HepG2 (cell line): ENCODE measurements around the gene ARHGEF7. TPM values are rescaled to one million over a fixed set of nuclear protein-coding genes. Genes with fewer than 3 reads are reported as not detected.

ENCODE experiments used
- AGO2 ChIP-seq: fragments of 200-400 bp; formaldehyde crosslinking; optimal IDR thresholded peaks from 2 replicates; pipeline ENCODE3; 2017; ENCODE audit warnings: mild to moderate bottlenecking, low read depth, low read length, moderate library complexity
- CEBPZ ChIP-seq: IDR thresholded peaks from 2 replicates; pipeline ENCODE4 v1.6.1; 2012; ENCODE audit warnings: low read length, improper control_type of control experiment
- HDAC1 ChIP-seq: sonication (generic); formaldehyde crosslinking; IDR thresholded peaks from 2 replicates; pipeline ENCODE4 v1.5.1; 2020; ENCODE audit warnings: mild to moderate bottlenecking, missing genetic modification reagents
- KLF9 ChIP-seq: IDR thresholded peaks from 2 replicates; pipeline ENCODE4 v1.6.1; 2016; ENCODE audit warnings: low read depth
- MED8 ChIP-seq: sonication (generic); formaldehyde crosslinking; IDR thresholded peaks from 2 replicates; pipeline ENCODE4 v1.8.1; 2023; ENCODE audit warnings: mild to moderate bottlenecking, missing genetic modification reagents; ENCODE audit not compliant: insufficient replicate concordance
- NKX3-1 ChIP-seq: sonication (generic); formaldehyde crosslinking; IDR thresholded peaks from 2 replicates; pipeline ENCODE4 v1.5.0; 2020; ENCODE audit warnings: missing genetic modification reagents
- PHF5A ChIP-seq: IDR thresholded peaks from one replicate; pipeline ENCODE4 v1.6.1; 2018; ENCODE audit warnings: low read depth, missing genetic modification reagents; ENCODE audit not compliant: unreplicated experiment
- POLR2A ChIP-seq, 2 experiments: IDR thresholded peaks; 2 replicates each; pipeline ENCODE4 v1.6.1; 2011; ENCODE audit warnings: low read depth in 2 of 2, low read length in 2 of 2, mild to moderate bottlenecking in 1 of 2, moderate library complexity in 1 of 2; ENCODE audit not compliant: insufficient read depth in 1 of 2
- POLR2AphosphoS5 ChIP-seq: IDR thresholded peaks from 2 replicates; pipeline ENCODE4 v1.6.1; 2012; ENCODE audit warnings: low read depth, low read length
- RARG ChIP-seq: sonication (generic); formaldehyde crosslinking; IDR thresholded peaks from 2 replicates; pipeline ENCODE4 v1.4.0; 2020; ENCODE audit warnings: low read depth, mild to moderate bottlenecking, missing genetic modification reagents
- RNF2 ChIP-seq: fragments of 450-650 bp; conservative IDR thresholded peaks from 2 replicates; pipeline ENCODE4 v1.6.1; 2016; ENCODE audit warnings: low read depth
- TBL1XR1 ChIP-seq: fragments of 150-350 bp; IDR thresholded peaks from 2 replicates; pipeline ENCODE4 v1.6.1; 2014; ENCODE audit warnings: borderline replicate concordance, low read length; ENCODE audit not compliant: partially characterized antibody
- WIZ ChIP-seq: sonication (generic); formaldehyde crosslinking; IDR thresholded peaks from 2 replicates; pipeline ENCODE4 v1.5.1; 2020; ENCODE audit warnings: mild to moderate bottlenecking, missing genetic modification reagents
- YEATS2 ChIP-seq: sonication (generic); formaldehyde crosslinking; IDR thresholded peaks from 2 replicates; pipeline ENCODE4 v1.4.0; 2020; ENCODE audit warnings: missing genetic modification reagents, borderline replicate concordance
- ZBTB42 ChIP-seq: sonication (generic); formaldehyde crosslinking; IDR thresholded peaks from 2 replicates; pipeline ENCODE4 v1.5.0; 2020; ENCODE audit warnings: mild to moderate bottlenecking, missing genetic modification reagents
- ZFP36L1 ChIP-seq: sonication (generic); formaldehyde crosslinking; IDR thresholded peaks from 2 replicates; pipeline ENCODE4 v1.8.0; 2022; ENCODE audit warnings: mild to moderate bottlenecking, missing genetic modification reagents, moderate library complexity
- ZNF460 ChIP-seq: sonication (generic); formaldehyde crosslinking; IDR thresholded peaks from 2 replicates; pipeline ENCODE4 v1.5.1; 2020; ENCODE audit warnings: missing genetic modification reagents, mild to moderate bottlenecking, borderline replicate concordance
- ZNF547 ChIP-seq: sonication (generic); formaldehyde crosslinking; IDR thresholded peaks from 2 replicates; pipeline ENCODE4 v1.5.1; 2020; ENCODE audit warnings: mild to moderate bottlenecking, missing genetic modification reagents
- ZNF550 ChIP-seq: sonication (generic); formaldehyde crosslinking; IDR thresholded peaks from 2 replicates; pipeline ENCODE4 v1.4.0; 2020; ENCODE audit warnings: mild to moderate bottlenecking, missing genetic modification reagents, borderline replicate concordance
- ZNF839 ChIP-seq: sonication (generic); formaldehyde crosslinking; IDR thresholded peaks from 2 replicates; pipeline ENCODE4 v1.4.0; 2020; ENCODE audit warnings: missing genetic modification reagents, mild to moderate bottlenecking, borderline replicate concordance
- polyA plus RNA-seq, 8 experiments: library from polyadenylated mRNA; depleted of rRNA in 3 of 8; stranded (reverse) in 7 of 8; unstranded in 1 of 8; fragments of >200 nt; fragmentation: Illumina TruSeq in 4 of 8; extraction: Trizol in 4 of 8; gene quantifications; 2 replicates each; pipeline versions ENCODE4 v1.2.1 to v1.2.3, GENCODE V29; 2011 to 2016; ENCODE audit warnings: low read depth in 4 of 8, missing spikeins in 1 of 8, mixed read lengths in 1 of 8; ENCODE audit not compliant: insufficient read depth in 1 of 8
- total RNA-seq, 5 experiments: library from RNA; depleted of rRNA; stranded (reverse); fragments of >200 nt; fragmentation: Illumina TruSeq; extraction: Trizol; gene quantifications; 2 replicates each; pipeline ENCODE4 v1.2.3, GENCODE V29; 2016; ENCODE audit warnings: low read depth in 1 of 5
- TF ChIP-seq, protein P1 (sequence below): sonication (generic); formaldehyde crosslinking; IDR thresholded peaks from 2 replicates; pipeline ENCODE4 v1.4.0; 2020; ENCODE audit warnings: missing genetic modification reagents
- TF ChIP-seq, protein P2 (sequence below): fragments of 450-650 bp; IDR thresholded peaks from 2 replicates; pipeline ENCODE4 v1.6.1; 2017; ENCODE audit warnings: mild to moderate bottlenecking
- TF ChIP-seq, protein P3 (sequence below): sonication (generic); formaldehyde crosslinking; IDR thresholded peaks from 2 replicates; pipeline ENCODE4 v1.4.0; 2020; ENCODE audit warnings: mild to moderate bottlenecking, low read depth, missing genetic modification reagents

Gene ARHGEF7
- total and polyA plus RNA-seq, 2 of the 13 experiments (the other 11 are each of a cell fraction or from before 2014, with no cell fraction given): 15.7 to 22.3 TPM

DNA sequence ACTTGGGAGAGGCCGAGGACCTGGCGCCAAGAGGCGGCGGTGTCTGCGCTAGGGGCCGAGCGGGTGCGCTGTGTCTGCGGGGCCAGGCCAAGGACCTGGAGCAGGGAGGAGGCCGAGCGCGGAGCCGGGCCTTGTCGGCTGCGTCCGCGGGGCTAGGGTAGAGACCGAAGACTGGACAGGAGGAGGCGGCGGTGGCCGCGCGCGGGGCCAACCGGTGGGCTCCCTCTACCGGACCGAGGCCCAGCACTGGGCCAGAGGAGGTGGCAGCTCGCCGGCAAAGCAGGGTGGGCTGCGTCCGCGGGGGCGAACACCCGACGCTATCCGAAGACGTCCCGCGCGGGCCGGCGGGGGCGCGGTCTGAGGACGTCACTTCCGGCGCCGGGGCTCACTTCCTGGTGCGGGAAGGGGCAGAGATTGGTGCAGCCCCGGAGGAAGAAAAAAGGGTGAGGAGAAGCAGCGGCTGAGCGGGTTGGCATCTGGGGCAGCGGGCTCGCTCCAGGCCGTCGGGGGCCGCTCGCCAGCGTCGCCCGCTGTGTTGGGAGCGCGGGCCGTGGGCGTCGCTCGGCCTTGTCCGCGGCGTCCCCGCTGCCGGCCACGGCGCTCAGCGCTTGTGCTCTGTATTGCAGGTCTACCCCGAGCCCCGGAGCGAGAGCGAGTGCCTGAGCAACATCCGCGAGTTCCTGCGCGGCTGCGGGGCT, 38.3 kb downstream of the ARHGEF7 start (continued):
- TF ChIP-seq CEBPZ (no peak), POLR2AphosphoS5 (peak; percentile 81), NKX3-1 (CRISPR knock-in tag) (no peak; the same call in 1 of the 2 replicates), MED8 (CRISPR knock-in tag) (no peak), AGO2 (peak; percentile 78), ZBTB42 (CRISPR knock-in tag) (no peak), ZNF839 (CRISPR knock-in tag) (peak; percentile 65; the same call in 1 of the 2 replicates), ZNF550 (CRISPR knock-in tag) (no peak), YEATS2 (CRISPR knock-in tag) (peak; percentile 90), TBL1XR1 (peak; percentile 12), ZNF547 (CRISPR knock-in tag) (peak; percentile 78; the same call in 1 of the 2 replicates), RNF2 (peak; percentile 88; the same call in 1 of the 2 replicates), PHF5A (CRISPR knock-in tag) (peak; percentile 59), WIZ (no peak; the same call in 1 of the 2 replicates), KLF9 (no peak), ZFP36L1 (CRISPR knock-in tag) (peak; percentile 78; the same call in 1 of the 2 replicates), HDAC1 (CRISPR knock-in tag) (peak; percentile 98), ZNF460 (CRISPR knock-in tag) (no peak), POLR2A (IDR thresholded peaks at IDR 0.05; ENCODE audit: insufficient read depth in 1 of 2, low read depth in 2 of 2, low read length in 2 of 2) (peak; percentile 73 to 79), RARG (no peak)
- TF ChIP-seq, protein P1, sequence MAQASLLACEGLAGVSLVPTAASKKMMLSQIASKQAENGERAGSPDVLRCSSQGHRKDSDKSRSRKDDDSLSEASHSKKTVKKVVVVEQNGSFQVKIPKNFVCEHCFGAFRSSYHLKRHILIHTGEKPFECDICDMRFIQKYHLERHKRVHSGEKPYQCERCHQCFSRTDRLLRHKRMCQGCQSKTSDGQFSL: 0 out of 2 replicates have a peak, but pooled peaks have one; percentile 12
- TF ChIP-seq, protein P2, sequence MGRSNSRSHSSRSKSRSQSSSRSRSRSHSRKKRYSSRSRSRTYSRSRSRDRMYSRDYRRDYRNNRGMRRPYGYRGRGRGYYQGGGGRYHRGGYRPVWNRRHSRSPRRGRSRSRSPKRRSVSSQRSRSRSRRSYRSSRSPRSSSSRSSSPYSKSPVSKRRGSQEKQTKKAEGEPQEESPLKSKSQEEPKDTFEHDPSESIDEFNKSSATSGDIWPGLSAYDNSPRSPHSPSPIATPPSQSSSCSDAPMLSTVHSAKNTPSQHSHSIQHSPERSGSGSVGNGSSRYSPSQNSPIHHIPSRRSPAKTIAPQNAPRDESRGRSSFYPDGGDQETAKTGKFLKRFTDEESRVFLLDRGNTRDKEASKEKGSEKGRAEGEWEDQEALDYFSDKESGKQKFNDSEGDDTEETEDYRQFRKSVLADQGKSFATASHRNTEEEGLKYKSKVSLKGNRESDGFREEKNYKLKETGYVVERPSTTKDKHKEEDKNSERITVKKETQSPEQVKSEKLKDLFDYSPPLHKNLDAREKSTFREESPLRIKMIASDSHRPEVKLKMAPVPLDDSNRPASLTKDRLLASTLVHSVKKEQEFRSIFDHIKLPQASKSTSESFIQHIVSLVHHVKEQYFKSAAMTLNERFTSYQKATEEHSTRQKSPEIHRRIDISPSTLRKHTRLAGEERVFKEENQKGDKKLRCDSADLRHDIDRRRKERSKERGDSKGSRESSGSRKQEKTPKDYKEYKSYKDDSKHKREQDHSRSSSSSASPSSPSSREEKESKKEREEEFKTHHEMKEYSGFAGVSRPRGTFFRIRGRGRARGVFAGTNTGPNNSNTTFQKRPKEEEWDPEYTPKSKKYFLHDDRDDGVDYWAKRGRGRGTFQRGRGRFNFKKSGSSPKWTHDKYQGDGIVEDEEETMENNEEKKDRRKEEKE: no peak
- TF ChIP-seq, protein P3, sequence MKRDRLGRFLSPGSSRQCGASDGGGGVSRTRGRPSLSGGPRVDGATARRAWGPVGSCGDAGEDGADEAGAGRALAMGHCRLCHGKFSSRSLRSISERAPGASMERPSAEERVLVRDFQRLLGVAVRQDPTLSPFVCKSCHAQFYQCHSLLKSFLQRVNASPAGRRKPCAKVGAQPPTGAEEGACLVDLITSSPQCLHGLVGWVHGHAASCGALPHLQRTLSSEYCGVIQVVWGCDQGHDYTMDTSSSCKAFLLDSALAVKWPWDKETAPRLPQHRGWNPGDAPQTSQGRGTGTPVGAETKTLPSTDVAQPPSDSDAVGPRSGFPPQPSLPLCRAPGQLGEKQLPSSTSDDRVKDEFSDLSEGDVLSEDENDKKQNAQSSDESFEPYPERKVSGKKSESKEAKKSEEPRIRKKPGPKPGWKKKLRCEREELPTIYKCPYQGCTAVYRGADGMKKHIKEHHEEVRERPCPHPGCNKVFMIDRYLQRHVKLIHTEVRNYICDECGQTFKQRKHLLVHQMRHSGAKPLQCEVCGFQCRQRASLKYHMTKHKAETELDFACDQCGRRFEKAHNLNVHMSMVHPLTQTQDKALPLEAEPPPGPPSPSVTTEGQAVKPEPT: no peak
